DND-41 (cell line): ENCODE data around the gene RHBDD3.

Experiments used
- ATAC-seq: fragments of 200-7000 bp; cut with Tn5 transposase; 3 replicates; pipeline ENCODE4 v1.9.1; 2021; ENCODE audit warnings: low read depth; ENCODE audit not compliant: insufficient read depth
- DNase-seq: peaks from one replicate; pipeline ENCODE4 v3.0.0-alpha.2; 2020
- H2AFZ ChIP-seq: 2 replicates; pipeline ENCODE4 v1.6.0; 2012; ENCODE audit warnings: low read depth, low read length
- H3K27ac ChIP-seq: 2 replicates; pipeline ENCODE4 v1.5.1; 2012; ENCODE audit warnings: low read length, inconsistent platforms
- H3K27me3 ChIP-seq: fragments of 200-600 bp; sonication (generic); 2 replicates; pipeline ENCODE4 v1.6.0; 2012; ENCODE audit warnings: low read length, mild to moderate bottlenecking, inconsistent platforms; ENCODE audit not compliant: insufficient read depth, poor library complexity
- H3K36me3 ChIP-seq: 2 replicates; pipeline ENCODE4 v1.5.1; 2012; ENCODE audit warnings: low read length, inconsistent platforms; ENCODE audit not compliant: insufficient read depth
- H3K4me1 ChIP-seq: 2 replicates; pipeline ENCODE4 v1.5.1; 2012; ENCODE audit warnings: mild to moderate bottlenecking, low read length; ENCODE audit not compliant: insufficient read depth
- H3K4me2 ChIP-seq: 2 replicates; pipeline ENCODE4 v1.6.0; 2012; ENCODE audit warnings: mild to moderate bottlenecking, moderate library complexity, low read length, inconsistent platforms; ENCODE audit not compliant: insufficient read depth
- H3K4me3 ChIP-seq, 2 experiments: fragments of 200-600 bp in 1 of 2; shearing (Covaris generic) in 1 of 2; 2 replicates each; pipeline ENCODE4 v1.5.1; 2012 to 2016; ENCODE audit warnings: inconsistent platforms in 2 of 2, low read length in 2 of 2, mild to moderate bottlenecking in 2 of 2, low read depth in 1 of 2, moderate library complexity in 1 of 2
- H3K79me2 ChIP-seq: 2 replicates; pipeline ENCODE4 v1.6.0; 2012; ENCODE audit warnings: low read length, inconsistent platforms; ENCODE audit not compliant: insufficient read depth
- H3K9ac ChIP-seq: 2 replicates; pipeline ENCODE4 v1.6.0; 2012; ENCODE audit warnings: low read depth, mild to moderate bottlenecking, inconsistent platforms, low read length, moderate library complexity
- H3K9me3 ChIP-seq: 2 replicates; pipeline ENCODE4 v1.5.1; 2012; ENCODE audit warnings: low read length, moderate library complexity, mild to moderate bottlenecking, inconsistent platforms; ENCODE audit not compliant: insufficient read depth, severe bottlenecking
- H4K20me1 ChIP-seq: 2 replicates; pipeline ENCODE4 v1.6.0; 2012; ENCODE audit warnings: low read length; ENCODE audit not compliant: insufficient read depth
- EZH2 ChIP-seq: IDR thresholded peaks from 3 replicates; pipeline ENCODE4 v1.6.1; 2012; ENCODE audit warnings: borderline replicate concordance, low read depth, mild to moderate bottlenecking, moderate library complexity, low read length, inconsistent platforms; ENCODE audit not compliant: severe bottlenecking
- TF ChIP-seq, protein P1 (sequence below): IDR thresholded peaks from 2 replicates; pipeline ENCODE4 v1.5.1; 2012; ENCODE audit warnings: borderline replicate concordance, low read length, moderate library complexity, mild to moderate bottlenecking; ENCODE audit not compliant: poor library complexity, severe bottlenecking; ENCODE audit errors: extremely low read depth

The RHBDD3 gene

GRCh38 chr22:29312218-29313125 lies 44.7 kb upstream of the RHBDD3 start:
- Histone ChIP-seq H3K27me3 (peaks cover 9% of the 10 kb centered on the region), H2AFZ (no peak overlapping the region), H3K4me2 (no peak overlapping the region), H3K4me3 (no peak overlapping the region), H4K20me1 (peaks cover 8% of the 10 kb centered on the region; the same call in 1 of the 2 replicates), H3K27ac (no peak overlapping the region), H3K9me3 (no peaks in the 10 kb centered on the region), H3K36me3 (no peaks in the 10 kb centered on the region), H3K4me1 (peaks cover 15% of the 10 kb centered on the region), H3K9ac (no peak overlapping the region), H3K79me2 (no peaks in the 10 kb centered on the region)
- no peak for TF ChIP-seq EZH2
- TF ChIP-seq, protein P1, sequence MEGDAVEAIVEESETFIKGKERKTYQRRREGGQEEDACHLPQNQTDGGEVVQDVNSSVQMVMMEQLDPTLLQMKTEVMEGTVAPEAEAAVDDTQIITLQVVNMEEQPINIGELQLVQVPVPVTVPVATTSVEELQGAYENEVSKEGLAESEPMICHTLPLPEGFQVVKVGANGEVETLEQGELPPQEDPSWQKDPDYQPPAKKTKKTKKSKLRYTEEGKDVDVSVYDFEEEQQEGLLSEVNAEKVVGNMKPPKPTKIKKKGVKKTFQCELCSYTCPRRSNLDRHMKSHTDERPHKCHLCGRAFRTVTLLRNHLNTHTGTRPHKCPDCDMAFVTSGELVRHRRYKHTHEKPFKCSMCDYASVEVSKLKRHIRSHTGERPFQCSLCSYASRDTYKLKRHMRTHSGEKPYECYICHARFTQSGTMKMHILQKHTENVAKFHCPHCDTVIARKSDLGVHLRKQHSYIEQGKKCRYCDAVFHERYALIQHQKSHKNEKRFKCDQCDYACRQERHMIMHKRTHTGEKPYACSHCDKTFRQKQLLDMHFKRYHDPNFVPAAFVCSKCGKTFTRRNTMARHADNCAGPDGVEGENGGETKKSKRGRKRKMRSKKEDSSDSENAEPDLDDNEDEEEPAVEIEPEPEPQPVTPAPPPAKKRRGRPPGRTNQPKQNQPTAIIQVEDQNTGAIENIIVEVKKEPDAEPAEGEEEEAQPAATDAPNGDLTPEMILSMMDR = no peak
- ATAC-seq (no peak), DNase-seq (no peak)

DNA sequence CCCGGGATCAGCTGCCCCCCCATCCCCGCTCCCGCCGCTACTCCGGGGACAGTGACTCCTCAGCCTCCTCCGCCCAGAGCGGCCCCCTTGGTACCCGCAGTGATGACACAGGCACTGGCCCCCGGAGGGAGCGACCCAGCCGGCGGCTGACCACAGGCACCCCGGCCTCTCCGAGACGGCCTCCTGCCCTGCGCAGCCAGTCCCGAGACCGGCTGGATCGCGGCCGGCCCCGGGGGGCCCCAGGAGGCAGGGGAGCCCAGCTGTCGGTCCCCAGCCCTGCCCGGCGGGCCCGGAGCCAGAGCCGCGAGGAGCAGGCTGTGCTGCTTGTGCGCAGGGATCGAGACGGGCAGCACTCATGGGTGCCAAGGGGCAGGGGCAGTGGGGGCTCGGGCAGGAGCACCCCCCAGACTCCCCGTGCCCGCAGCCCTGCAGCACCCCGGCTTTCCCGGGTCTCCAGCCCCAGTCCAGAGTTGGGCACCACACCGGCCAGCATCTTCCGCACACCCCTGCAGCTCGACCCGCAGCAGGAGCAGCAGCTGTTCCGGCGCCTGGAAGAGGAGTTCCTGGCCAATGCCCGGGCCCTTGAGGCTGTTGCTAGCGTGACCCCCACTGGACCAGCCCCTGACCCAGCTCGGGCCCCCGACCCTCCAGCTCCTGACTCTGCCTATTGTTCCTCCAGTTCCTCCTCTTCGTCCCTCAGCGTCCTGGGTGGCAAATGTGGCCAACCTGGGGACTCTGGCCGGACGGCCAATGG lies 43.9 kb upstream of the RHBDD3 start:
- DNase-seq (no peak), ATAC-seq (no peak)
- H2AFZ ChIP-seq = no peak overlapping the region
- H3K9me3 ChIP-seq = no peaks in the 10 kb centered on the region
- H3K4me3 ChIP-seq = no peak overlapping the region
- H3K4me1 ChIP-seq = peaks cover 20% of the 10 kb centered on the region
- H3K27ac ChIP-seq = no peak overlapping the region
- H3K36me3 ChIP-seq = no peaks in the 10 kb centered on the region
- H3K27me3 ChIP-seq = peaks cover 10% of the 10 kb centered on the region
- no peak overlapping the region for H3K4me2 ChIP-seq
- TF ChIP-seq, protein P1 = no peak
- no peak for TF ChIP-seq EZH2
- peaks cover 8% of the 10 kb centered on the region; the same call in 1 of the 2 replicates for H4K20me1 ChIP-seq
- no peaks in the 10 kb centered on the region for H3K79me2 ChIP-seq
- H3K9ac ChIP-seq = no peak overlapping the region

DNA sequence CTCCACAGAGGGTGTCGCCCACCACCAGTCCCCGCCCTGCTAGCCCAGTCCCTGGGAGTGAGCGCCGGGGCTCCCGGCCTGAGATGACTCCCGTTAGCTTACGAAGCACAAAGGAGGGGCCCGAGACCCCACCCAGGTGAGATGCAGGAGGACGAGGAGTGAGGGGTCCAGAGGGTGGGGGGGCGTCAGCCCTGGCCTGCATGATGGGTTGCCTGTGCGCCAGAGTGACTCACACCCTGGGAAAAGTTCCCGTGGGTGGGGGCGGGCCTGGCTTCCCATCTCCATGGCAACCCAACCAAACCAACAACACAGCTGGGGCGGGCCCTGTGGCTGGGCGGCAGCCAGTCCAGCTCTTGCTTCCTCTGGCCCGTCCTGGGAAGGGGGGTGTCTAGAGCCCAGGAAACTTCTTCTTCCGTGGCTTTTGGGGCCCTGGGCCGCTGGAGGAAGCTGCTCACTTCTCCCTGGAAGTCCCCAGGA lies 43.1 kb upstream of the RHBDD3 start:
- no peaks in the 10 kb centered on the region for H3K36me3 ChIP-seq
- H3K27ac ChIP-seq = no peak overlapping the region
- H3K4me3 ChIP-seq = no peak overlapping the region
- no peak overlapping the region for H3K9ac ChIP-seq
- peaks cover 18% of the 10 kb centered on the region for H3K27me3 ChIP-seq
- TF ChIP-seq EZH2 = no peak
- TF ChIP-seq, protein P1 = no peak
- no peaks in the 10 kb centered on the region for H3K9me3 ChIP-seq
- ATAC-seq (no peak), DNase-seq (peak; percentile 32)
- H2AFZ ChIP-seq = no peak overlapping the region
- H3K4me2 ChIP-seq = no peak overlapping the region
- H3K4me1 ChIP-seq = peaks cover 27% of the 10 kb centered on the region
- peaks cover 8% of the 10 kb centered on the region; the same call in 1 of the 2 replicates for H4K20me1 ChIP-seq
- no peaks in the 10 kb centered on the region for H3K79me2 ChIP-seq
